Esophagus squamous epithelium (tissue), 5 donors: Measurements from ENCODE around the gene APOL1. TPM values are rescaled to one million over a fixed set of nuclear protein-coding genes. Genes with fewer than 3 reads are reported as not detected.
"Not testable (repeated sequence)": the region's sequence is repeated elsewhere in the genome, so short reads cannot be mapped to it uniquely, and the experiment has no call there.

Experiments
- DNase-seq: peaks from one replicate; lab custom pipeline; 2025; lab: John Stamatoyannopoulos, UW
- H3K27ac ChIP-seq, 4 donors: fragments of 200-600 bp; sonication (generic); one replicate each; pipeline ENCODE4 v1.5.1; 2016 to 2019; ENCODE audit warnings: mild to moderate bottlenecking in 1 of 4
- H3K27me3 ChIP-seq, 4 donors: fragments of 200-600 bp; sonication (generic); 1 replicate in 3 of 4; 2 replicates in 1 of 4; pipeline versions ENCODE4 v1.5.1 to v1.6.0; 2017 to 2021; ENCODE audit warnings: antibody characterized with exemption in 1 of 4
- H3K36me3 ChIP-seq, 3 donors: fragments of 200-600 bp; sonication (generic); one replicate each; pipeline ENCODE4 v1.5.1; 2016 to 2019
- H3K4me1 ChIP-seq, 3 donors: fragments of 200-600 bp; sonication (generic); one replicate each; pipeline ENCODE4 v1.5.1; 2017 to 2019
- H3K4me3 ChIP-seq, 4 donors: fragments of 200-600 bp; sonication (generic); 1 replicate in 3 of 4; 2 replicates in 1 of 4; pipeline ENCODE4 v1.5.1; 2016 to 2019; ENCODE audit warnings: mild to moderate bottlenecking in 2 of 4, moderate library complexity in 1 of 4
- H3K9me3 ChIP-seq, 3 donors: fragments of 200-600 bp; sonication (generic); one replicate each; pipeline ENCODE4 v1.5.1; 2016 to 2019
- CTCF ChIP-seq, 6 experiments: fragments of 450-650 bp in 4 of 6; fragments of 200-600 bp in 2 of 6; sonication (generic) in 2 of 6; IDR thresholded peaks; one replicate each; pipeline ENCODE4 v1.5.1; 2016 to 2019; ENCODE audit warnings: antibody characterized with exemption in 6 of 6, mild to moderate bottlenecking in 4 of 6, moderate library complexity in 4 of 6
- POLR2A ChIP-seq, 4 donors: fragments of 450-650 bp; IDR thresholded peaks; one replicate each; pipeline ENCODE4 v1.6.1; 2017; ENCODE audit warnings: antibody characterized with exemption in 4 of 4, mild to moderate bottlenecking in 4 of 4, moderate library complexity in 3 of 4
- WGBS, 2 donors: methylation state at CpG; one replicate each; pipeline ENCODE4 v1.1.5; 2018; 5-methylcytosine and 5-hydroxymethylcytosine counted together
- intact Hi-C: fragments of 100-400 bp; cut with DNase I; formaldehyde crosslinking; loops from one replicate; pipeline ENCODE4 v1.15.0; 2022
- total RNA-seq, 4 donors: library from RNA; depleted of rRNA; stranded (reverse); fragments of >200 nt; gene quantifications; one replicate each; pipeline ENCODE4 v1.1.0, GENCODE V29; 2016
- donor health status: DM: yes; HTN: yes; CAD: no.

APOL1 gene
- total RNA-seq, 4 donors from 2014 or later, result 8.4 to 49.3 (median 20.6) TPM

GRCh38 chr22:36258701-36259614 lies 6.0 kb downstream of the APOL1 start:
- peak overlapping the region in 3 of 4 donors; percentile 41 to 55 (median 51) for H3K27ac ChIP-seq
- H3K36me3 ChIP-seq, result peaks cover 0 to 69% (median 5%) of the 10 kb centered on the region in 3 donors
- H3K4me3 ChIP-seq, result no peak overlapping the region
- TF ChIP-seq CTCF (IDR thresholded peaks at IDR 0.05), result no peak
- TF ChIP-seq POLR2A (IDR thresholded peaks at IDR 0.05), result no peak
- no peaks in the 10 kb centered on the region for H3K27me3 ChIP-seq
- DNase-seq, result no peak
- H3K9me3 ChIP-seq, result no peaks in the 10 kb centered on the region
- 38 to 60% methylated on average over 12 to 16 of the region's 16 CpGs for WGBS, 2 donors
- H3K4me1 ChIP-seq, result peaks cover 21 to 50% (median 32%) of the 10 kb centered on the region in 3 donors
- intact Hi-C loops, result no loop called here

GRCh38 chr22:36259615-36260300 lies 6.8 kb downstream of the APOL1 start:
- H3K36me3 ChIP-seq, result peaks cover 0 to 73% (median 5%) of the 10 kb centered on the region in 3 donors
- no peak for TF ChIP-seq POLR2A (IDR thresholded peaks at IDR 0.05)
- no peak for TF ChIP-seq CTCF (IDR thresholded peaks at IDR 0.05)
- peak overlapping the region in 3 of 4 donors; percentile 41 to 55 (median 51) for H3K27ac ChIP-seq
- WGBS, 2 donors, result 77 to 81% methylated on average over 9 of the region's 14 CpGs
- no peak for DNase-seq
- H3K4me3 ChIP-seq, result no peak overlapping the region
- H3K4me1 ChIP-seq, result peaks cover 13 to 42% (median 24%) of the 10 kb centered on the region in 3 donors
- intact Hi-C loops, result loop anchor here (5.0 kb wide), 1 partner anchor 602 kb away; no protein-coding TSS in a partner anchor
- H3K27me3 ChIP-seq, result no peaks in the 10 kb centered on the region
- H3K9me3 ChIP-seq, result no peaks in the 10 kb centered on the region

DNA sequence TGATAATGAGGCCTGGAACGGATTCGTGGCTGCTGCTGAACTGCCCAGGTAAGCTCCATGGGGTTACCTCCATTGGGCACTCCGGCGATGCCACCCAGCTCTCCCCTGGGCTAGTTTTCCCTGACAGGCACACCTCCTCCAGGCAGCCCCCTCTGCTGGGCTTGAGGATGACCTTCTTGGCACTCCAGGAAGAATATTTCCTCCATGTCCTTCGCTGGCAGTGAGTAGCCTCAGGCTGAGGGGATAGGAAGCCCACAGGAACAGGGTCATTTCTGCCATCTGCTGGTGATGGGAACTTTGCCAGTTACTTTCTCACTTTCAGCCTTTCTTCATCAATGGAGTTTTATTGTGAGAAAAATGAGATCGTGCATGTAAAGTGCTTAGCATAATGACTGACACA lies 8.7 kb downstream of the APOL1 start:
- DNase-seq, H3K4me3 ChIP-seq, H3K9me3 ChIP-seq, H3K27me3 ChIP-seq, H3K27ac ChIP-seq: not testable (repeated sequence)
- WGBS, 2 donors, result 40 to 100% methylated on average over 1 to 2 of the region's 6 CpGs
- Histone ChIP-seq H3K4me1 (peaks cover 6 to 25% (median 12%) of the 10 kb centered on the region in 3 donors), H3K36me3 (peaks cover 0 to 90% (median 19%) of the 10 kb centered on the region in 3 donors)
- intact Hi-C loops, result loop anchor here (5.0 kb wide), 1 partner anchor 604 kb away; no protein-coding TSS in a partner anchor

DNA sequence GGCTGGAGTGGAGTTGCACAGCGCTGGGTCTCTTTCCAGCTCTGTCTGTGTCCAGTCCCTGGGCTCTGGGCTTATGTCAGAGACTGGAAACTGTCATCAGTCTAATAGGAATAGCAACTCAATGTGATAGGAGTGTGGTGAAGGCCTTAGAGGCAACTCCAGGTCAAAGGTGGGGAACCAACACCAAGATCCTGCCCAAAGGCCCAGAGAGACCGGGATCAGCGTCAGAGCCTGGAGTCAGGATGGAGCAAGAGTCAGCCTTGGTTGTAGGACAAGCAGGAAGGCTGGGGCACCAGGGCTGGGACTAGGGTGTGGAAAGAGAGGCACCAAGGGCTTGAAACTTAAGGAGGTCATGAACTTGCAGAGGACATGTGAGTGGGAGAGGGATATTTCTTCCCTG lies 9.4 kb downstream of the APOL1 start:
- not testable (repeated sequence) for DNase-seq, H3K9me3 ChIP-seq, H3K4me3 ChIP-seq, H3K27me3 ChIP-seq, H3K27ac ChIP-seq
- WGBS, 2 donors, result 97 to 100% methylated on average over 2 to 3 of the region's 3 CpGs
- H3K36me3 ChIP-seq, result peaks cover 0 to 89% (median 19%) of the 10 kb centered on the region in 3 donors
- intact Hi-C loops, result loop anchor here (5.0 kb wide), 1 partner anchor 605 kb away; no protein-coding TSS in a partner anchor
- peaks cover 6 to 24% (median 12%) of the 10 kb centered on the region in 3 donors for H3K4me1 ChIP-seq

GRCh38 chr22:36263216-36263673 lies 10.3 kb downstream of the APOL1 start:
- not testable (repeated sequence) for DNase-seq, H3K4me3 ChIP-seq, H3K27ac ChIP-seq, H3K9me3 ChIP-seq, H3K27me3 ChIP-seq
- WGBS, 2 donors, result 63 to 64% methylated on average over 5 of the region's 5 CpGs
- H3K36me3 ChIP-seq, result peaks cover 0 to 80% (median 19%) of the 10 kb centered on the region in 3 donors
- intact Hi-C loops, result loop anchor here (5.0 kb wide), 1 partner anchor 606 kb away; no protein-coding TSS in a partner anchor
- peaks cover 6 to 17% (median 12%) of the 10 kb centered on the region in 3 donors for H3K4me1 ChIP-seq

GRCh38 chr22:36263886-36264664 lies 11.1 kb downstream of the APOL1 start:
- H3K4me3 ChIP-seq, H3K4me1 ChIP-seq, H3K27me3 ChIP-seq, DNase-seq, H3K9me3 ChIP-seq: not testable (repeated sequence)
- Histone ChIP-seq H3K27ac (peak overlapping the region in 1 of 4 donors; percentile 25), H3K36me3 (peaks cover 0 to 74% (median 19%) of the 10 kb centered on the region in 3 donors)
- 82 to 90% methylated on average over 5 to 6 of the region's 7 CpGs for WGBS, 2 donors
- intact Hi-C loops, result loop anchor here (5.0 kb wide), 1 partner anchor 607 kb away; no protein-coding TSS in a partner anchor
